Motor neuron (in vitro differentiated cells): Measurements from ENCODE around the gene DEFB132. TPM values are rescaled to one million over a fixed set of nuclear protein-coding genes. Genes with fewer than 3 reads are reported as not detected.
"Not testable (repeated sequence)": the region's sequence is repeated elsewhere in the genome, so short reads cannot be mapped to it uniquely, and the experiment has no call there.

ENCODE experiments used
- ATAC-seq, 8 experiments: fragments of 200-7000 bp; cut with Tn5 transposase; replicated peaks in 6 of 8; 2 replicates each; pipeline ENCODE4 v1.8.0; 2021; ENCODE audit warnings: mild to moderate bottlenecking in 8 of 8, moderate library complexity in 8 of 8
- H3K27ac ChIP-seq, 2 donors: fragments of 250-450 bp; sonication (Bioruptor Pico); 2 replicates each; pipeline ENCODE4 v1.9.0; 2021; ENCODE audit warnings: antibody characterized with exemption in 2 of 2, mild to moderate bottlenecking in 2 of 2, moderate library complexity in 1 of 2
- H3K4me1 ChIP-seq, 2 donors: fragments of 250-450 bp; sonication (Bioruptor Pico); replicated peaks in 1 of 2; 2 replicates each; pipeline ENCODE4 v1.6.1; 2021; ENCODE audit warnings: antibody characterized with exemption in 2 of 2, mild to moderate bottlenecking in 2 of 2, moderate library complexity in 1 of 2
- H3K4me3 ChIP-seq, 5 donors: fragments of 250-450 bp; sonication (Bioruptor Pico); 2 replicates each; pipeline ENCODE4 v1.9.0; 2021; ENCODE audit warnings: antibody characterized with exemption in 5 of 5, mild to moderate bottlenecking in 5 of 5, moderate library complexity in 4 of 5
- WGBS, 10 experiments: fragments of 450-650 bp; shearing (Covaris generic); methylation state at CpG; one replicate each; pipeline ENCODE4 v1.0.0; 2022; 5-methylcytosine and 5-hydroxymethylcytosine counted together
- in situ Hi-C, 9 experiments: fragments of 400-800 bp; cut with MboI; loops; one replicate each; pipeline ENCODE4 v1.15.0; 2021; ENCODE audit warnings: low sequenced_read_pairs in 9 of 9, low pct_unique_long_range_greater_than_20kb in 2 of 9; ENCODE audit not compliant: unreplicated experiment in 9 of 9
- total RNA-seq, 8 experiments: library from RNA; unstranded; fragments of 300-600 nt; gene quantifications; 2 replicates each; pipeline versions ENCODE4 v1.2.3 to v1.2.4, GENCODE V29; 2022

DEFB132 gene
- total RNA-seq, 8 experiments from 2014 or later = 0.15 to 0.52 TPM; not detected in 6

GRCh38 chr20:237489-237888 is 20.0 kb upstream of the DEFB132 start:
- no peak for ATAC-seq
- Histone ChIP-seq H3K4me1 (no peaks in the 10 kb centered on the region), H3K27ac (no peak overlapping the region), H3K4me3 (no peak overlapping the region)
- 28 to 100% (median 53%) methylated on average over 1 to 4 of the region's 4 CpGs; no CpG with 5 or more reads in 2 of the 10 experiments for WGBS, 10 experiments
- in situ Hi-C loops = no loop called here

DNA sequence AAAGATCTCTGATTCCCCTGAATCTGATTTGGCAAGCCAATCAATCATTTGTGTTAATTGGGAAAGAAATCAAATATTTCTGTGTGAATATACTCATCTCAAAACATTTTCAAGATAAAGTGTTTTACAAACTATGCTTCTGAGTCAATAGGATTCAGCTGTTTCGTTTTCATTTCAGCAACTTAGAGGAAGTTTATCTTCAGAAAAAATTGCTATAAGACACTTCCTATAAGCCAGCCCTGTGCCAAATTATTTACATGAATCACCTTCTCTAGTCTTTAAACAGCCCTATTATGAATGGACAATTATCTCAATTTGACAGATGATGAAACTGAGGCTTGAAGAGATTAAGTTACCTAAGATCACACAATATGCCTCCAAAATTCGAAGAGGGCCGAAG is 19.6 kb upstream of the DEFB132 start:
- in situ Hi-C loops = no loop called here
- ATAC-seq = no peak
- Histone ChIP-seq H3K4me3 (no peak overlapping the region), H3K4me1 (no peaks in the 10 kb centered on the region), H3K27ac (no peak overlapping the region)
- 0 to 74% (median 49%) methylated on average over 1 to 3 of the region's 3 CpGs; no CpG with 5 or more reads in 3 of the 10 experiments for WGBS, 10 experiments

DNA sequence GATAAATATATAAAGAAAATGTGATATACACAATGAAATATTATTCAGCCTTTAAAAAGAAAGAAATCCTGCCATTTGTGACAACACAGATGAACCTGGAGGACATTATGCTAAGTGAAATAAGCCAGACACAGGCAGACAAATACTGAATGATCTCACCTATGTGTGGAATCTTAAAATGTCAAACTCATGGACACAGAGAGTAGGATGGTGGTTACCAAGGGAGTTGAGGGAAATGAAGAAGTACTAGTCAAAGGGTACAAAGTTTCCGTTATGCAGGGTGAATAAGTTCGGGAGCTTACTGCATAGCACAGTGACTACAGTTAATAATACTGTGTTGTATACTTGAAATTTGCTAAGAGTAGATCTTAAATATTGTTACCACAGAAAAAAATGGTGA is 14.6 kb upstream of the DEFB132 start:
- 22 to 83% (median 70%) methylated on average over 1 to 2 of the region's 2 CpGs; no CpG with 5 or more reads in 1 of the 10 experiments for WGBS, 10 experiments
- no peak for ATAC-seq
- no peak overlapping the region for H3K4me3 ChIP-seq
- H3K27ac ChIP-seq = no peak overlapping the region
- H3K4me1 ChIP-seq = no peaks in the 10 kb centered on the region
- in situ Hi-C loops = no loop called here

- ATAC-seq = no peak
- H3K27ac ChIP-seq = no peak overlapping the region
- no peak overlapping the region for H3K4me3 ChIP-seq
- H3K4me1 ChIP-seq = no peaks in the 10 kb centered on the region
- 0 to 40% (median 14%) methylated on average over 1 to 2 of the region's 2 CpGs; no CpG with 5 or more reads in 1 of the 10 experiments for WGBS, 10 experiments
- in situ Hi-C loops = no loop called here
Measured at GRCh38 chr20:251354-251753, 6.2 kb upstream of the DEFB132 start.

- WGBS, 10 experiments = 24 to 86% (median 63%) methylated on average over 1 to 2 of the region's 2 CpGs; no CpG with 5 or more reads in 3 of the 10 experiments
- no peak for ATAC-seq
- Histone ChIP-seq H3K4me1 (no peaks in the 10 kb centered on the region), H3K27ac (no peak overlapping the region), H3K4me3 (no peak overlapping the region)
- in situ Hi-C loops = no loop called here
Measured at GRCh38 chr20:252801-253200, 4.7 kb upstream of the DEFB132 start.

DNA sequence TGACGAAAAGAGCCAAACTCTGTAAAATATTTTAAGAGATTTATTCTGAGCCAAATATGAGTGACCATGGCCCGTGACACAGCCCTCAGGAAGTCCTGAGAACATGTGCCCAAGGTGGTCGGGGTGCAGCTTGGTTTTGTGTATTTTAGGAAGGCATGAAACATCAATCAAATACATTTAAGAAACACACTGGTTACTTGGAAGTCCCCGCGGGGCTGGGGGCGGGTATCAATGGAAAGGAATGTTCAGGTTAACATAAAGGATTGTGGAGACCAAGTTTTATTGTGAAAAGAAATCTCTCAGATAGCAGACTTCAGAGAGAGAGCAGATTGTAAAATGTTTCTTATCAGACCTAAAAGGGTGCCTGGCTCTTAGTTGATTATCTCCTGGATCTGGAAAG is 4.1 kb upstream of the DEFB132 start:
- WGBS, 10 experiments = 0 to 73% (median 63%) methylated on average over 1 to 4 of the region's 6 CpGs; no CpG with 5 or more reads in 5 of the 10 experiments

DNA sequence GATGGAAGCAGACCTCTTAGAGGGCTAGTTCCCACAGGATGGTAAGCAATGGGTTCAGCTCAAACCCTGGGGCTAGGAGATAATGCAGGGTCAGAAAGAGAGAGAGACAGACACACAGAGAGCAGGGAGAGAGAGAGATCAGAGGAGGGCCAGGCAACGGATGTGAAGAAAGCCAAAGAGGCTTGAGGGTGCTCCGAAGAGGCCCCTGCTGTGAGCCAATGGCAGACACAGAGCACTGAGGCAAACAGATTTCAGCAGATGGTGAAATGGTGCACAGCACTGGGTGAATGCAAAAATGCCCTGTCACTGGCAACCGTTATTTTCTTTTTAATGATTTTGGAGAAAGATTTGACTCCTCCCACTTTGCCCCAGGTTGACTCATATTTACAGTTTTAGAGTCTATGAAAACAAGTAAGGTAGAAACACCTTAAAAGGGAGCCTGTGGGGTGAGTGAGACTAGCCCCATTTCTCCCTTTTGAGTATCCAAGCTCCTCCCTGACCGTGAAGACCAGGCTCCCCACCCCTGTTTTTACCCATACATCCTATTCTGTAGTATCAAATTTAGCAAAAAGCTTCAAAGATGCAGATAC is 840 bp downstream of the DEFB132 start:
- Histone ChIP-seq H3K27ac (no peak overlapping the region), H3K4me1 (no peaks in the 10 kb centered on the region), H3K4me3 (no peak overlapping the region)
- no peak for ATAC-seq
- WGBS, 10 experiments = 27 to 52% (median 40%) methylated on average over 1 to 4 of the region's 4 CpGs; no CpG with 5 or more reads in 3 of the 10 experiments
- in situ Hi-C loops = no loop called here

More for the DNA sequence above, 4.1 kb upstream of the DEFB132 start:
- H3K4me3 ChIP-seq, ATAC-seq, H3K27ac ChIP-seq, H3K4me1 ChIP-seq, in situ Hi-C loops: not testable (repeated sequence)

DNA sequence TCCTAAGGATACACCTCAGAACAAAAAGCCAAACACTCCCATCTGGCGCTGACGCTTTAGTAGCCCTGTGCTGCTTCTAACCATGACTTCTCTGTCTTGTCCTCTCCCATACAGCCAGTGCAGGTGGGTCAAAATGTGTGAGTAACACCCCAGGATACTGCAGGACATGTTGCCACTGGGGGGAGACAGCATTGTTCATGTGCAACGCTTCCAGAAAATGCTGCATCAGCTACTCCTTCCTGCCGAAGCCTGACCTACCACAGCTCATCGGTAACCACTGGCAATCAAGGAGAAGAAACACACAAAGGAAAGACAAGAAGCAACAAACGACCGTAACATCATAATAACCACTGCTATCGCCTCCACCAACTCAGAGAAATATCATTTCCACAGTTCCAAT is 1.4 kb downstream of the DEFB132 start:
- peak in 2 of 8 experiments; percentile 31 to 59 for ATAC-seq
- WGBS, 10 experiments = 39 to 100% (median 53%) methylated on average over 3 to 6 of the region's 8 CpGs; no CpG with 5 or more reads in 4 of the 10 experiments
- in situ Hi-C loops = no loop called here
- H3K27ac ChIP-seq = no peak overlapping the region
- H3K4me3 ChIP-seq = no peak overlapping the region
- H3K4me1 ChIP-seq = no peaks in the 10 kb centered on the region

DNA sequence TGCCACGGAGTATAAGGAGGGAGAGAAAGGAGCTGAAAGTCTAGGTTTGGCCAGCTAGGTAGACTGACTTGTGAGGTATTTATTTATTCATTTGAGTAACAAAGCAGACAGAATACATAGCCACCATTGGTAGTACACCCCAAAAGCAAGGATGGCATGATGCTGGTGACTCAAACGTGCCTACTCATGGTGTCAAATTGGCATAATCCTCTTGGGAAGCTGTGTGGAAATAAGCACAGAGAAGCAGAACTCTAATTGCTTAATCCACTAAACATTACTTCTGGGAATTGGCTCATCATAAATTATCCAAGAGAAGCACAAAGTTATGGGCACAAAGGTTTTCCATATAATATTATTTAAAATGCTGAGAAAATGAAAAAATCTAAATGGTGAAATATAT is 2.5 kb downstream of the DEFB132 start:
- no peak for ATAC-seq
- Histone ChIP-seq H3K27ac (no peak overlapping the region), H3K4me3 (no peak overlapping the region), H3K4me1 (no peaks in the 10 kb centered on the region)
- 0 to 100% (median 59%) methylated on average over 1 to 2 of the region's 2 CpGs; no CpG with 5 or more reads in 3 of the 10 experiments for WGBS, 10 experiments
- in situ Hi-C loops = no loop called here

DNA sequence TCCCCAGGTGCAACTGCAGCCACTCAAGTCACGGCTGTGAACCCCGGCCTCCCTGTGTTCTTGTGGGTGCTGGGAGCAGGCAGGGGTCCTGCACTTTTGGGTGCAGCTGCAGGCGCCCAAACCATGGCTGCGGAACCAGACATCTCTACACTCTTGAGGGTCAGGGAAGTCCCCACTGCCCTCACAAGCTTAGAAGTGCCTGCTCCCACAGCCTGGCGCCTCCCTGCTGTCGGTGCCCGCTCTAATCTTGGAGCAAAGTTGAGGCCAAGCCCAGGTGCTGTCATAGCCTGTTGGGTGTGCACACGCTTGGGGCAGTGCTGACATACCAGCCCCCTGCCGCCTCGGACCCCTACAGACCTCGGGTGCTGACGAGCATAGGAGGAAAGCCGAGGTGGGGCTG is 6.2 kb downstream of the DEFB132 start:
- ATAC-seq = no peak
- peaks cover 5% of the 10 kb centered on the region in 2 donors for H3K4me1 ChIP-seq
- 100% methylated on average over 1 of the region's 13 CpGs; no CpG with 5 or more reads in 9 of the 10 experiments for WGBS, 10 experiments
- in situ Hi-C loops = no loop called here
- H3K4me3 ChIP-seq = no peak overlapping the region
- H3K27ac ChIP-seq = no peak overlapping the region

DNA sequence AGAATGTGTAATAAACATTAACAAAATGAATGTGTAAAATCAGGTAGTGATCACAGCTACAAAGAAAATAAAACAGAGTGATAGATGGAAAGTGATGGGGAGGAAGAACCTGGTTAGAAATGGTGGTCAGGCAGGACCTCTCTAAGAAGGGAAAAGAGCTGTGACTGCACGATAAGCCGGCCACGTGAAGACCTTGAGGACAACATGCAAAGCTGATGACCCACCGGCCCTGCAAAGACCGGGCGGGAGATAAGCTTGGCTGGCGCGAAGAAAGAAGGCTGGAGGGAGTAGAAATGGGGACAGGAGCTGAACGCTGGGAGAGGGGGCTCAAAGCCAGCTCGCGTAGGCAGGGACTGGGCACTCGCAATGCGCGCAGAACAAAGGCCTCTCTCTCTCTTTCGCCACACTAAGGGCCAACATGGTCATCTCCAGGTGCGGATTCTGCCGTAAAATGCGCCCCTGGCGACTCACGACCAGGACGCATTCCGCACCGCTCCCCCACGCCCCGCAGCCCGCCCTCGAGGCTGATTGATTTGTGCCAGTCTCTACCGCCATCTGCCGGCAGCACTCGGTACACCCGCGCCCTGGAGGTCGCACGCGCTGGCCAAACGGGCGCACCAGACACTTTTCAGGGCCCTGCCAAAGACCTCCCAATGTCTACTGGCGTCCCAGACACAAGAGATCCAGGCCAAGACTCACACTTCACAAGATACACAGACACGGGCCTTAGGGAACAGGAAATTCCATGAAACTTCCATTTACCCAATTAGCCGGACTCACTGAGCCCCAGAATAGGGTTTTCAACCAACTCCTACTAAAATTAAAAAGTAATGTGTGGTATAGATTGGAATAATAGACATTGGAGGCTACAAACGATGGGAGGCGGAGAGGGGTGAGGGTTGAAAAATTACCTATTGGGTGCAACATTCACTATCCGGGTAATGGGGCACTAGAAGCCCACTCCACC is 9.4 kb downstream of the DEFB132 start:
- Histone ChIP-seq H3K4me1 (peaks cover 5% of the 10 kb centered on the region in 2 donors), H3K4me3 (peak overlapping the region; percentile 6 to 30 (median 21)), H3K27ac (peak overlapping the region; percentile 55 to 69)
- in situ Hi-C loops = no loop called here
- 0 to 67% (median 27%) methylated on average over 4 to 24 of the region's 43 CpGs; no CpG with 5 or more reads in 1 of the 10 experiments for WGBS, 10 experiments
- peak; percentile 92 to 98 (median 95) for ATAC-seq

GRCh38 chr20:270517-270916 is 13.0 kb downstream of the DEFB132 start:
- 50 to 80% (median 80%) methylated on average over 1 to 5 of the region's 5 CpGs; no CpG with 5 or more reads in 5 of the 10 experiments for WGBS, 10 experiments
- no peak overlapping the region for H3K27ac ChIP-seq
- in situ Hi-C loops = no loop called here
- ATAC-seq = no peak
- peaks cover 5% of the 10 kb centered on the region in 2 donors for H3K4me1 ChIP-seq
- H3K4me3 ChIP-seq = no peak overlapping the region

- no peak for ATAC-seq
- in situ Hi-C loops = no loop called here
- Histone ChIP-seq H3K4me1 (peaks cover 5% of the 10 kb centered on the region in 2 donors), H3K27ac (no peak overlapping the region), H3K4me3 (no peak overlapping the region)
- WGBS, 10 experiments = no CpG with 5 or more reads among the region's 4 CpGs
Measured at GRCh38 chr20:271069-271468, 13.5 kb downstream of the DEFB132 start.
